A673 (cell line): ENCODE results near the gene YKT6. TPM values are rescaled to one million over a fixed set of nuclear protein-coding genes. Genes with fewer than 3 reads are reported as not detected.
"Not testable (repeated sequence)": the region's sequence is repeated elsewhere in the genome, so short reads cannot be mapped to it uniquely, and the experiment has no call there.

Experiments used
- BruUV-seq: library from RNA; stranded (reverse); fragments of 400-500 nt; replicated peaks from 2 replicates; lab custom pipeline; 2021; lab: Mats Ljungman, UMichigan
- CTCF ChIA-PET: fragments of 300-600 bp; sonication (Branson Sonifier 250); formaldehyde crosslinking; loops from one replicate; lab custom pipeline; 2022; ENCODE audit warnings: antibody characterized with exemption; lab: Charles Lee
- POLR2A ChIA-PET: fragments of 300-600 bp; sonication (Branson Sonifier 250); formaldehyde crosslinking; loops from one replicate; lab custom pipeline; 2022; ENCODE audit warnings: antibody characterized with exemption; ENCODE audit not compliant: low non-redundant PET; lab: Charles Lee
- DNase-seq: peaks from one replicate; pipeline ENCODE4 v3.0.0-alpha.2; 2015; ENCODE audit warnings: low spot score
- H3K27ac ChIP-seq: fragments of 200-600 bp; sonication (generic); 2 replicates; pipeline ENCODE4 v1.5.1; 2016; ENCODE audit warnings: mixed run types, low read depth, mild to moderate bottlenecking, mixed read lengths, antibody characterized with exemption, low read length; ENCODE audit not compliant: poor library complexity, severe bottlenecking
- H3K27me3 ChIP-seq: fragments of 200-600 bp; sonication (generic); replicated peaks from 2 replicates; pipeline ENCODE4 v1.6.1; 2017; ENCODE audit warnings: mixed run types, low read depth, mild to moderate bottlenecking, mixed read lengths, antibody characterized with exemption, low read length; ENCODE audit not compliant: insufficient read depth, poor library complexity
- H3K36me3 ChIP-seq: fragments of 200-600 bp; sonication (generic); 2 replicates; pipeline ENCODE4 v1.6.1; 2016; ENCODE audit warnings: mixed run types, mild to moderate bottlenecking, mixed read lengths, antibody characterized with exemption, low read length; ENCODE audit not compliant: insufficient read depth, poor library complexity, severe bottlenecking
- H3K4me1 ChIP-seq: fragments of 200-600 bp; sonication (generic); 2 replicates; pipeline ENCODE4 v1.6.1; 2017; ENCODE audit warnings: mixed run types, mild to moderate bottlenecking, mixed read lengths, antibody characterized with exemption, low read length; ENCODE audit not compliant: insufficient read depth, poor library complexity, severe bottlenecking
- H3K4me3 ChIP-seq: fragments of 200-600 bp; sonication (generic); 2 replicates; pipeline ENCODE4 v1.5.1; 2016; ENCODE audit warnings: low read depth, mixed run types, mild to moderate bottlenecking, mixed read lengths, low read length; ENCODE audit not compliant: poor library complexity, severe bottlenecking
- H3K9me3 ChIP-seq: fragments of 200-600 bp; sonication (generic); 2 replicates; pipeline ENCODE4 v1.6.1; 2016; ENCODE audit warnings: mixed run types, low read depth, mild to moderate bottlenecking, mixed read lengths, antibody characterized with exemption, low read length; ENCODE audit not compliant: poor library complexity, severe bottlenecking
- EZH2 ChIP-seq: fragments of 200-600 bp; sonication (generic); IDR thresholded peaks from 2 replicates; pipeline ENCODE4 v1.6.1; 2017; ENCODE audit warnings: borderline replicate concordance, low read depth, mild to moderate bottlenecking, mixed read lengths, antibody characterized with exemption, low read length; ENCODE audit not compliant: poor library complexity, severe bottlenecking
- intact Hi-C: fragments of 100-400 bp; cut with micrococcal nuclease; formaldehyde crosslinking; loops from one replicate; pipeline ENCODE4 v1.10.0; 2022; ENCODE audit not compliant: unreplicated experiment
- total RNA-seq: library from RNA; stranded (reverse); gene quantifications from 2 replicates; pipeline ENCODE4 v1.2.3, GENCODE V29; 2021
- TF ChIP-seq, protein P1 (sequence below): fragments of 300-800, 200-600 bp; sonication (generic); conservative IDR thresholded peaks from 2 replicates; pipeline ENCODE4 v1.5.1; 2017; ENCODE audit warnings: low read depth, mild to moderate bottlenecking, antibody characterized with exemption, low read length, moderate library complexity, mixed read lengths

YKT6 gene
- total RNA-seq, 1 experiment from 2014 or later, result 140 TPM

DNA sequence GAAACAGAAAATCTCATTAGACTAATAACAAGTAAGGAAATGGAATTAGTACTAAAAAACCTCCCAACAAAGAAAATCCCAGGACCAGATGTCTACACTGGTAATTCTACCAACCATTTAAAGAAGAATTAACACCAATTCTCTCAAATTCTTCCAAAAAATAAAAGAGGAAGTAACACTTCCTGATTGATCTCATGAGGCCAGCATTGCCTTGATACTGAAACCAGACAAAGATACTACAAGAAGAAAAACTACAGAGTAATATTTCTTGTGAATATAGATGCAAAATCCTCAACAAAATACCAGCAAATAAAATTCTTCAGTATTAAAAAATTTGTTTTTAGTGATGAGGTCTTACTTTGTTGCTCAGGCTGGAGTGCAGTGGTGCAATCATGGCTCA lies 32.9 kb upstream of the YKT6 start:
- ChIA-PET CTCF (no interaction called here), POLR2A (no interaction called here)

DNA sequence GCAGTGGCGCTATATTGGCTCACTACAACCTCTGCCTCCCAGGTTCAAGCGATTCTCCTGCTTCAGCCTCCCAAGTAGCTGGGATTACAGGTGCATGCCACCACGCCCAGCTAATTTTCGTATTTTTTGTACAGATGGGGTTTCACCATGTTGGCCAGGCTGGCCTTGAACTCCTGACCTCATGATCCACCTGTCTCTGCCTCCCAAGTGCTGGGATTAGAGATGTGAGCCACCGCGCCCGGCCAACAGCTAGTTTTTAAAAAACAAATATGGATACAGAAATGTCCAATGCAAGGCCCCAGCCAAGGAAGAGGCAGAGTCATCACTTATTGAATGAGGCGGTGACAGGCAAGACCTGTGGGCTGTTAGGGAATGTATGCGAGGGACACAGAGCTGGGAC lies 28.9 kb upstream of the YKT6 start:
- BruUV-seq, H3K4me3 ChIP-seq, intact Hi-C loops, DNase-seq, H3K4me1 ChIP-seq, H3K9me3 ChIP-seq, POLR2A ChIA-PET, H3K27ac ChIP-seq, H3K36me3 ChIP-seq, H3K27me3 ChIP-seq, CTCF ChIA-PET: not testable (repeated sequence)

More for the DNA sequence above, 32.9 kb upstream of the YKT6 start:
- H3K27me3 ChIP-seq, result no peaks in the 10 kb centered on the region
- no peaks in the 10 kb centered on the region for H3K9me3 ChIP-seq
- no peak for TF ChIP-seq EZH2
- TF ChIP-seq, protein P1, sequence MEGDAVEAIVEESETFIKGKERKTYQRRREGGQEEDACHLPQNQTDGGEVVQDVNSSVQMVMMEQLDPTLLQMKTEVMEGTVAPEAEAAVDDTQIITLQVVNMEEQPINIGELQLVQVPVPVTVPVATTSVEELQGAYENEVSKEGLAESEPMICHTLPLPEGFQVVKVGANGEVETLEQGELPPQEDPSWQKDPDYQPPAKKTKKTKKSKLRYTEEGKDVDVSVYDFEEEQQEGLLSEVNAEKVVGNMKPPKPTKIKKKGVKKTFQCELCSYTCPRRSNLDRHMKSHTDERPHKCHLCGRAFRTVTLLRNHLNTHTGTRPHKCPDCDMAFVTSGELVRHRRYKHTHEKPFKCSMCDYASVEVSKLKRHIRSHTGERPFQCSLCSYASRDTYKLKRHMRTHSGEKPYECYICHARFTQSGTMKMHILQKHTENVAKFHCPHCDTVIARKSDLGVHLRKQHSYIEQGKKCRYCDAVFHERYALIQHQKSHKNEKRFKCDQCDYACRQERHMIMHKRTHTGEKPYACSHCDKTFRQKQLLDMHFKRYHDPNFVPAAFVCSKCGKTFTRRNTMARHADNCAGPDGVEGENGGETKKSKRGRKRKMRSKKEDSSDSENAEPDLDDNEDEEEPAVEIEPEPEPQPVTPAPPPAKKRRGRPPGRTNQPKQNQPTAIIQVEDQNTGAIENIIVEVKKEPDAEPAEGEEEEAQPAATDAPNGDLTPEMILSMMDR, result no peak
- no peaks in the 10 kb centered on the region for H3K36me3 ChIP-seq
- no peak overlapping the region for H3K4me3 ChIP-seq
- no peaks in the 10 kb centered on the region for H3K4me1 ChIP-seq
- DNase-seq, result no peak
- intact Hi-C loops, result no loop called here
- H3K27ac ChIP-seq, result no peak overlapping the region
- no TSS peak for BruUV-seq

DNA sequence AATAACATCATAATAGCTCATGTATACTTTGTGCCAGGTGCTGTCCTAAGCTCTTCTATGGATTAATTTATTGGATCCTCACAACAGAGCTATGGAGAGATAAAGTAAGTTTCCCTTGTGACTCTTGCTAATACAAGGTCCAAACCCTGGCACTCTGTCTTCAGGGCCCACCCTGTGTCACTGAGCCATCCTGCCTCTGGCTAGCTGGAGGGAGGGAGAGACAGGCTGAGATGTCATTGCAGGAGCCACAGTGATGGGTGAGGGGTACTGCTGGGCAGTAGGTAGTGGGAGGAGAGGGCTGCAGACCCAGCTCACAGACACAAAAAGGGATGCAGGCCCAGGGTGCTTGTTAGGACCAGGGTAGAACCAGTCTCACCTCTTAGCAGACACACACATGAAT lies 28.4 kb upstream of the YKT6 start:
- BruUV-seq, result no TSS peak
- peaks cover 2% of the 10 kb centered on the region for H3K4me1 ChIP-seq
- no peak overlapping the region for H3K27ac ChIP-seq
- no peak for DNase-seq
- TF ChIP-seq, protein P1, result no peak
- CTCF ChIA-PET, result no interaction called here
- POLR2A ChIA-PET, result no interaction called here
- no peak overlapping the region for H3K4me3 ChIP-seq
- H3K36me3 ChIP-seq, result no peaks in the 10 kb centered on the region
- H3K9me3 ChIP-seq, result no peaks in the 10 kb centered on the region
- intact Hi-C loops, result no loop called here
- H3K27me3 ChIP-seq, result no peaks in the 10 kb centered on the region

DNA sequence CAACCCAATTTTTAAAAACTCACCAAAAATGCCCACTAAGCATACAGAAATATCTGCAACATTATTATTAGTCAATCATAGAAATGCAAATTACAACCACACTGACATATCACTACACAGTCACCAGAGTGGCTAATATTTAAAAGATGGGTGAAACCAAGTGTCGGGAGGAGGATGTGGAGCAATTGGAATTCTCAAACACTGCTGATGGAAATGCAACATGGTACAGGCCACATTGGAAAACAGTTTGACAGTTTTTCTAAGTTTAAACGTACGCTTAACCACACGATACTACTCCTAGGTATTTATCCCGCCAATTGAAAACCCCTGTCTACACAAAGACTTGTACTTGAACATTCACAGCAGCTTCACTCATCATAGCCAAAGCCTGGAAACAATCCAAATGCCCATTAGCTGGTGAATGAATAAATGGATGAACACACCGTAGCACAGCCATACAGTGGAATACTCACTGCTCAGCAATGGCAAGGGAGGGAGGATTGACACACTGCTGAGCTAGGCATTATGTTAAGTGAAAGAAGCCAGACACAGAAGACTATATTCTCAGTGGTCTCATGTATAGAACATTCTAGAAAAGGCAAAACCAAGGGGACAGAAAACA lies 27.9 kb upstream of the YKT6 start:
- Histone ChIP-seq H3K4me3 (no peak overlapping the region), H3K36me3 (no peaks in the 10 kb centered on the region), H3K27me3 (no peaks in the 10 kb centered on the region), H3K4me1 (peaks cover 7% of the 10 kb centered on the region), H3K9me3 (no peaks in the 10 kb centered on the region), H3K27ac (no peak overlapping the region)
- ChIA-PET POLR2A (no interaction called here), CTCF (no interaction called here)
- intact Hi-C loops, result no loop called here
- peak; percentile 42 for DNase-seq
- TF ChIP-seq, protein P1, result no peak
- TF ChIP-seq EZH2, result no peak
- no TSS peak for BruUV-seq
